HG02981 (cell line): ENCODE results near the gene HSPA12A.

Source experiments
- ATAC-seq: cut with Tn5 transposase; IDR thresholded peaks from one replicate; pipeline ENCODE4 v1.9.1; 2021; ENCODE audit warnings: mild to moderate bottlenecking, moderate library complexity; ENCODE audit not compliant: unreplicated experiment

HSPA12A gene

DNA sequence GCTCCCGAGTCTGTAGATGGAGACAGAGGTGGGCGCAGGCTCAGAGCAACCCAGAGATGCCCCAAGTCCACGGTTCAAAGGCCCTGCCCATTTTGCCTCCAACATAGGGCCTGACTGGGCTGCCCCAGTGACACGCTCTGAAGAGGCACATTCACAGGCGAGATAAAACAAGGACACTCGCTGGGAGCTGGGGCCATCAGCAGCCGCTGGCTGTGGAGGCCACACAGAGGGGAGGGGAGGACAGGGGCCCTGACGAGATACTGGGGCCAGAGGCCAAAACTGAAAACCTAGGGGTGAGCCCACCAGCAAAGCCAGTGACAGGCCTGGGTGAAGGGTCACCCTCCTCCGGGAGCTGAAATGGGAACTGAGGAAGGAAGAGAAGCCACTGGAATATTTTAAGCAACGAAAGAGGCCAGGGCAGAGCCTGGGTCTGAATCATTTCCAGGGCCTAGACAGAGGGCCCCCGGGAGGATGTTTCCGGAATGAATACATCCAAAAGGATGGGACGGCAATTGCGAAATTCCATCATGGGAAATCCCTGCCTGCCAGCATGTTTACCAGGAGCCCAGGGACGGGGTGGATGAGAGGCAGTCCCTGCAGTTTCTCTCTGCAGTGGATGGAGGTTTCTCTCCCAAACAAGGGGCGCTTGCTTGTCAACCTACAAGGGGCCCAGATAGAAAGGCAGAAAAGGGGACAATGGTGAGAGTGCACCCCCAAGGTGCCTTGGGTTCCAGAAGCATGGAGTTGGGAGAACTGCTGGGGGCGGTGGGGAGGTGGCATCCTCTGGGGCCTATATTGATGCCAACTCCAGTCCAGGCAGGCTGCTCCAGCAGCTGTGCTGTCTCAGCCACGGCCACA is 29.0 kb upstream of the HSPA12A start:
- no peak for ATAC-seq

DNA sequence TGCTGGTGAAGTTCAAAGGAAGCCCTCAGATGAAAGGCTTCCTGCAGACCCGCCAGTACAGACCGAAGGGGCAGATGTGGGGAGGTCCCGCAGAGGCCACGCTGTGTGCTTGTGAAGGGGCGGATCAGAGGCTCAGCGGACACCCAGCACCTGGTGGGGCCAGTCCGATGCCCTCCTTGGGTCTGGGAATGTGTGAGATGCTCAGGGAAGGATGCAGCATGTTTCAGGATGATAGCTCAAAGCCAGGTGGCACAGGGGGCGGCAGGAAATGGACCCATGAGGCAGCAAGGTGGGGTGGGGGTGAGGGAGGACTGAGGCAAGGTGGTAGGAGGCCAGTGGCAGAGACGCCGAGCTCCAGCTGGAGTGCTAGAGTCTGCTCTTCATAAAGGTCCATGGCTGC is 27.9 kb upstream of the HSPA12A start:
- no peak for ATAC-seq

DNA sequence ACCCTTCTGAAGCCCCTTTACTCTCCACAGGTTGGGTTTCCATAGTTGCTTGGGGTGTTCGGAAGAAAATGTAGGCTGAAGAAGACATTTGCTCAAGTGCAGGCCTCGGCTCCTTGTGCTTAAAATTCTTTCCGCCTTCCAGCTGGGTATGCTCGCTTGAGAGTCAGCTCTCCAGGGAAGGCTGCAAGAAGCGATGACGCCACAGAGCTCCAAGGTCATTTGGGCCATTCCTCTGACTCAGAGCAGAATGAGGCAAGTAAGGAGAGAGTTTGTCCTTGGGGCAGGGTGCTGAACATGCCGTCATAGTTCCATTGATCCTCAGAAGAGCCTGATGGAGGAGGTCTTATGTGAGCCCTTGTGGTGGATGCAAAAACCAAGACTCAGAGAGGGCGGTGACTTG is 27.4 kb upstream of the HSPA12A start:
- ATAC-seq, result no peak

DNA sequence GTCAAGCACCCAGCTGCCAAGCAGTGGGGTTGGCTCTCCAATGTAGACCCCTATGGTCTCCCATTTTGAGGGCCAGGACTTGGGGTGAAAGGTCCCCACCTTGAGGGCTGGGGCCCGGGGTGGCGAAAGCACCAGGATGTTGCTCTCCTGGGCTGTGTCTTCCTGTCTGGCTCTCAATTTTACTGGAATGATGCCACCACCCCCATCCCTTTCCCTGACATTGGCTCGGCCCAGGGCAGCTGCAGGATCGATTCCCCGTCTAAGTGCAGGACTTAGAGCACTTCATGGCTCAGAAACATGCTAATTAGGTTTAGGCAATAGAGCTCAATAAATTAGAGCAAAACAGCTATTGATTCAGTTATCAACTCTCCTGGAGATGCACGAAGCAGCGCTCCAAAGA is 27.0 kb upstream of the HSPA12A start:
- ATAC-seq, result no peak

DNA sequence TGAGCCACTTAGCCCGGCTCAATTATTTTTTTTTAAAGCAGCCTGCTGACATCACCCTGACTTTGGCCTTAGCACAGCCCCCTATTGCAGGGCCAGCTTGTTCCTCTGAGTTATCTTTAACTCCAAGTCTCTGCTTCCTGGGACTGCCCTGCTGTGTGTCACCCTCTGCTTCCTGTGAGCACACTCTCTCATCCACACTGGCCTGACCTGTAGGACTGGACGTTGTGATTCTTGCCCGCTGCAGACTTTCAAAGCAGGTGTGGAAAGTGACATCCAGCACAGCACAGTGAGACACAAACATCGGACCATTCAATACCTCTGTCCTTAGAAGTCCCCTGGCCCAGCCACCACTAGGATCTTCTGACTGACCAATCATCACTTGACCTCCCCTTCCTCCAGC is 26.4 kb upstream of the HSPA12A start:
- no peak for ATAC-seq

DNA sequence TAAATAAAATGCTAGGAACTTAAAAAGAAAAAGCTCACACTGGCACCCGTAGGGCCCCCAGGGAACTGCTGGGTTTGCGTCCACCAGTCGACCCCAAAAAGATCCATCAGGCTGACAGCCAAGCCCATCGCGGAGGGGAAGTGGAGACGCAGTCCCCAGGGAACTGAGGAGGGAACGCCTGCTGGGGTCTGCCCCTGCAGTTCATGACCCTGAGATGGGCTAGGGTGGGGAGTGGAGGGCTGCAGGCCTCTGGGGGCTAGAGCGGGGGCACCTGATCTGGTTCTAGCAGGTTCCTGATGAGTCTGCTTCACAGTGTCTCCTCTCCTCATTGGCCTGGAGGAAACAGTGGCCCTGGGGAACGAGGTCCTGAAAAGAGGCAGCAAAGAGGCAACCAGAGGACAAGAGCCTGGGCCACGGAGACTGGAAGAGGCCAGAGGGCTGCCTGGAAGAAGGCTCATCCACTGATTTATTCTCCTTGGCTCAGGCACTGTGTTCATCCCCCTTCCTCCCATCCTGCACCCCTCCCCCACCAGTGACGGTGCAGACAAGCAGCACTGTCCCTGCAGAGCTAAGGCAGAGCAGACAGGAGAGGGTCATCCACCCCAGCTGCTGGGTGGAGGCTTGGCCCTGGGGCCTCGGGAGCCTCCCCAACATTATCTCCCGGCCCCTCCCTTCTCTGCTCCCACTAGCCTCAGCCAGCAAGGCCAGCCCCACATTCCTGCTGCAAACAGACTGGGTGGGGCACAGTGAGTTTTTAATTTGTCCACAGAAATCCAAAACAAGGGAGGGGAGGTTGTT is 24.7 kb upstream of the HSPA12A start:
- no peak for ATAC-seq

DNA sequence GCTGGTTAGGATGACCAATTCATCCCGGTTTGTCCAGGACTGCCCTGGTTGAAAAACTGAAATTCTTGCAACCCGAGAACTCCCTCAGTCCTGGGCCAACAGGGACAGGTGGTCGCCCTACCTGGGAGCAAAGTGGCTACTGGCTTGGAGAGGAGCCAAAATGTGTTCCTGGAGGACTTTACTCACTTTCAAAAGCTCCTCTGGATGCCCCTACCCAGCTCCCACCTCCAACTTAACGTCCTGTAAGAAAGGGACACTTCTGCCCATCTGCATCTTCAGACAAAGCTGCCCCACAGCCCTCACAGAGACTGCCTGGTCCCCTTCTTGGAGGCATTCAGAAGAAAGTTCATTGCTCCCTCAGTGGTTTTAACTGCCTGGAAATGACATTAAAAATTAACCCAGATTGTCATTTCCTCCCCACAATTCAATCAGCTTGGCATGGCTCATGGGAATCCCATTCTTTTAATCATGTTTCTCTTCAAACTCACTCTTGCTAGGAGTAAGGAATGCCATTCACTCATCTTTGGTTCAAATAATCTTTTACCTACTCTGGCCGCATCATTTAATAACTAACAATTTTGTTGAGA is 24.0 kb upstream of the HSPA12A start:
- ATAC-seq, result no peak

DNA sequence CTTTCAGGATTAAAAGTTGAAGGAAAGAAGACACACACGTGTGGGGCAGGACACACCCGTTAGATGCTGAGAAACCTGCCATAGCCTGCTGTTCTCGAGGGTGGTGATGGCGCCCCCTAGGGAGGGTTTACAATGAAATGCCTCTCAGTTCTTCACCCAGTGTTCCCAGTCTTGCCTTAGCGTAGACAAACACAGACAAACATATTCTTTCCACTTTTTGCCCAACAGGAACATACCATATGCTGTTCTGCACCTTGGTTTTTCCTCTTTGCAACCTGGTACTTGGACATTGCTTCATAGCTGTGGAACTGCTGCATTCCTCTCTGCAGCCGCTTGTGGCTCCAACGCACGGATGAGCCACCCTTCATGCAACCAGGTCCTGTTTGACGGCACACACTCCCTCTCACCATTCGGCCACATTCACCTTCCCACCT is 23.3 kb upstream of the HSPA12A start:
- no peak for ATAC-seq

DNA sequence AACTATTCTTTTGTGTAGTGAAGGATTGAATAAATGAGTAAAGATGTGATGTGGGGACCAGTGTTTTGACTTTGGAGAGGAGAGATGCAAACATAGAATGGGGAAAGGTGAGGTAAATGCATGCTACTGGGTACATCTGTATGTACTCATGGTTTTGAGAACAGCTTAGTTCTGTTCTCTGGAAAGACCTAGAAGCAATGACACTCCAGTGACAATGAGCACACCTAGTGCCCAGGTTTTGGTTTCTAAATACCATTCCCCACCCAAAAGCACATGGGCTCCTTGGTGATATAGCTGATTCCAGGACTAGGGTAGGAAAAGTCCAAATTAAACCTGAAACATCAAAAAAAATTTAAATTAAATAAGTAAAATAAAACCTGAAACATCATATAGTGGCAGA is 22.6 kb upstream of the HSPA12A start:
- ATAC-seq, result no peak

DNA sequence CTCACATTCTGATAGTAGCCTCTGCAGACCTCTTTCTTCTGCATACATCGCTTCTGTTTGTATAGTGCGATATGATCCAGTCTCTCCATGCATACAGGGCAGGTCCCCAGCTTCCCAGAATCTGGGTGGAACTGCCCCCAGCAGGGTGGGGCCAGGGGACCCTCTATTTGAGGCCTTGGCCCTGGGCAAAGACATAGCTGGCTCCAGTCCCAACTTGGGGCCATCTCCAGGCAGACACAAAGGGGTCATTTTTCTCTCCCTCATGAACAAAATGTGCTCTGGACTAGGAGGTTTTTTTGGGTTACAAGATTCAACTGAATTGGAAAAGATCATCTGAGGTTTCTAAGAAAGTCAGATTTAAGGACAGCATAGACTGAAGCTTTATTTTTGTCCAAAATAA is 21.1 kb upstream of the HSPA12A start:
- no peak for ATAC-seq

DNA sequence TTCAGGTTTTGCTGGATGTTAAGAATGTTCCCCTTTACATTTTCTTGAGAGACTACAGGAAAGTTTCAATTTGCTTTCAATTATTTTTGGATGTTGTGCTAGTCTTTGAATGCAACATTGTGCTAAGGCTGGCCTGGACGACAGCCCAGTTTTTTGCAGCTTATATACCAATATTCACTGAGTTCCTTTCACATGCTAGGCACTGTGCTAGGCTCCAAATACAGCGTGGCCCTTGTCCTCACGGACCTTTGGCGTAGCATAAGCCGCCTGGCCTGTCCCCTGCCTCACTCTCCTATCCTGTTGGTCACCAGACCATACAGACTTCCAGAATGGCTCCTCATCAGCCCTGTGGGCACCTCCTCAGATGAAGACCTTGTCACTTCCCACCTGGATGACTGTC is 19.5 kb upstream of the HSPA12A start:
- ATAC-seq, result no peak

DNA sequence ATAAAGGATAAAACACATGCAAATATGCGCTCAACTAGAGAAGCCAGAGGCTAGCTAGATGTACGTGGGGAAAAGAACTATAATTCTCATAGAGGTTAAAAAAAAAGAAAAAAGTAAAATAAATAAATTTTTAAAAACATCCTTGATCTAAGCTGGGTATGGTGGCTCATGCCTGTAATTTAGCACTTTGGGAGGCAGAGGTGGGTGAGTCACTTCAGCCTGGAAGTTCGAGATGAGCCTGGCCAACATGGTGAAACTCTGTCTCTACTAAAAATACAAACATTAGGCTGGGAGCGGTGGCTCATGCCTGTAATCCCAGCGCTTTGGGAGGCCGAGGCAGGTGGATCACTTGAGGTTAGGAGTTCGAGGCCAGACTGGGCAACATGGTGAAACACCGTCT is 18.6 kb upstream of the HSPA12A start:
- ATAC-seq, result no peak

DNA sequence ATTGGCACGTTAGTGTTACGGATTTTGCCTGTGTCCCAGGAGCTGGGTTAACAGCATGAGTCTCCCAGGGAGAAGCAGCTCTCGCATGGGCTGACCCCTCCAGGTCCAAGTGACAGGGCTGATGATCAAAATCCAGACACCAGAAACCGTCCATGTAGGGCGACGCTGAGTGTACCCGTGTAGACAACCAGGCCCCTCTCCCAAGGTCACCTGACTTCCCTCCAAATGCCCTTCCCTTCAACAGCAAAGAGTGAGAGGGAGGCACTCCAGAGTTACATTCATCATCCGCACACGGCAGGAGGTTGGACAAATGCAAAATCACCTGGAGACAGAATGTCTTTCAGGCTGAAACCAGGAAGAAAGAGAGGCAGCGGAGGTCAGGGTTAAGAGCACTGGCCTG is 14.9 kb upstream of the HSPA12A start:
- no peak for ATAC-seq

DNA sequence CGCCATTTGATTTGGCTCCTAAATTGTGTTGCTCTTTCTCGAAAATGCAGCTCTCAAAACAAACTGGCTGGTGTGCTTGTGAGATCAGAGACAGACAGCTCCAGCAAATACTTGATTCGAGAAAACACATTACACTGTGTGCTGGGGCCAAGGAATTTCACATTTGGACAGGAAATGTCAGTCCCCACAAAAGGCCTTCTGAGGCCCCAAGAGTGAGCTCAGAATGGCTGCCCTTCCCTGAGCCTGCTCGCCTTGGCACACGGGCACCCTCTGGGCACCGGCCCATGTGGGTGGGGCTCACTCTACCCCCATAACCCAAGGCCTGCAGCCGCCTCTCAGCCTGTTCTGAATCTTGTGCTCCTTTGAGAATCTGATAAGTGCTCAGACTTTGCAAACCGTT is 13.9 kb upstream of the HSPA12A start:
- no peak for ATAC-seq

DNA sequence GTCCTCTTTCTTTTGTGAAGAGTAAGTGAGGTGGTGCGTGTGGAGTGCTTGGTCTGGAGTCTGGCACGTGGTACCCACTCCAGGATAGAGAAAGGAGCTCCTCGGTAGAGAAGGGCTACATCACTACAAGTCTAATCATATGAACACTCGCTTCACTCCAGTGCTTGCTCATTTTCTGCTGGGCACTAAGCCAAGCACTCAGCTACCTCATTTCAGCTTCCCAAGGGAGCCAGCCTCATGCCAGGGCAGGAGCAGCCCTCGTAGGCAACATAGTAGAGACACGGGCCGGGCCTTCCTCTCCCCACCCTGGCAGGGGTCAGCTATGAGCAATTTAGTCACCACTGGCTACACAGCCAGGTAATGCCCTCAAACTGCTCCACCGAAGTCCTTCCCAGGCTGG is 11.4 kb upstream of the HSPA12A start:
- no peak for ATAC-seq

DNA sequence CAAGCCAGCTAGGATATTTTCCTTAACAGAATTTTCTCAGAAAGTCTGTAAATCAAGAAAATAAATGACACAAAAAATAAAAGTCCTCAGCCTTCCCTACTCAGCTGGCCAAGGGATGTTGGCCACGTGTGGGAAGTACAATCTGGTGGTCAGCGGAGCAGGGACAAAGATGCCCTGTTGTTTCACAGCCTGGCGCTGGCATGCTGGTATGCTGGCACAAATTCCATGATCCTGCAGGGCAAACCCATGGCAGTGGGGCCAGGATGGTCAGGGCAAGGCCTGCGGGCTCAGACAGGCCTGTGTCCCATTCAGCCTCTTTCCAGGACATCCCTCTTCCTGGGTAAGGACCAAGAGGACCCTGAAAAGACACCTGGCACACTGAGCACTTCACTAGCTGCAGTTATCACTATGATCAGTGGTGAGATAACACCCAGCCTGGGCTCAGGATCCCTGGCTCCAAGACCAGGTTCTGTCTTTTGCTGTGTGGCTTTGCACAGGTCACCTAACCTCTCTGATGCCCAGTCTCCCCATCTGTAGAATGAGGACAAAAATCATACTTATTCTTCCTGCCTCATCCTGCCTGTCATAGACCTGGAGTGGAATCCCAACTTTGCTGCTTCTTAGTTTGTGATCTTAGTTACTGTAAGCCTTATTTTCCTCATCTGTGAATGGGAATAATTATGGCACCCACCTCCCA is 10.8 kb upstream of the HSPA12A start:
- ATAC-seq, result no peak

DNA sequence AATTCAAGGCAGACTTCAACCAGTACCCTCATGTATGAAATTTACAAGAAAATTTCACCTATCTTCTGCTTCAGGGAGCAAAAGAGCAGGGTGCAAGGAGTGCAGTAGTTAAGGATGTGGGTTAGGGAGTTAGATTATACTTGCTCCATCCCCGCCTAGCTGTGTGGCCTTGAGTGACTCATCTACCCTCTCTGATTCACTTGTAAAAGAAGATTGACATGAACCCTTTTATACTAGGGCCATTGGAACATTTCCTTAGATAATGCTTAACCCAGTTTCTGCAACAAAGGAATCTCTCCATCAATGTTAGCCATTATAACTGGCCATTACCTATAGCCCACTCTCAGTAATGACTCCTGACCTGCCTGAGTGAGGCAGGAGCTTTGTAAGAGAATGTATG is 10.2 kb upstream of the HSPA12A start:
- ATAC-seq, result no peak

DNA sequence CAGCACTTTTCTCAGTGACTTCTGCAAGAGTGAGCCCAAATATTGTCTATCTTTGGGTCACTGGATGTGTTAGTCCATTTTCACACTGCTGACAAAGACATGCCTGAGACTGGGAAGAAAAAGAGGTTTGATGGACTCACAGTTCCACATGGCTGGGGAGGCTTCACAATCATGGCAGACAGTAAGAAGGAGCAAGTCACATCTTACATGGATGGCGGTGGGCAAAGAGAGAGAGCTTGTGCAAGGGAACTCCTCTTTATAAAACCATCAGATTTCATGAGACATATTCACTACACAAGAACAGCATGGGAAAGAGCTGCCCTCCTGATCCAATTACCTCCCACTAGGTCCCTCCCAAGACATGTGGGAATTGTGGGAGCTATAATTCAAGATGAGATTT is 6.1 kb upstream of the HSPA12A start:
- no peak for ATAC-seq

DNA sequence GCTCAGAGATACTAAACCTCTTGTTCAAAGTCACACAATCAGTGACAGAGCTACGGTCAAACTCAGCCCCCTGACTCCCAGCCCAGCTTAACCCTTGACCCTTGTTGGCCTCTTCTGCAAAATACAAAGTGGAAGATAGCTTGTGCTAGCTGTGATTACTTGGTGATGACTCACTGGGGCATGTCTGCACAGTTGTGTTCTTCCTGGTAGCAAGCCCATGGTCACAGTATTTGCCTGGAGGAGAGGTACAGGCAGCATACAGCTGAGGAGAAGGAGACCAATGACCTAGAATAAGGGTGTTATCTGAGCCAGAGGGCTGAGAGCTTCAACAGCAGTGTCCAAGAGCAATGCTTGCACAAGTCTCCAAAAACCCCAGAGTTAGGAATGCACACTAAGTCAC is 5.7 kb upstream of the HSPA12A start:
- no peak for ATAC-seq

DNA sequence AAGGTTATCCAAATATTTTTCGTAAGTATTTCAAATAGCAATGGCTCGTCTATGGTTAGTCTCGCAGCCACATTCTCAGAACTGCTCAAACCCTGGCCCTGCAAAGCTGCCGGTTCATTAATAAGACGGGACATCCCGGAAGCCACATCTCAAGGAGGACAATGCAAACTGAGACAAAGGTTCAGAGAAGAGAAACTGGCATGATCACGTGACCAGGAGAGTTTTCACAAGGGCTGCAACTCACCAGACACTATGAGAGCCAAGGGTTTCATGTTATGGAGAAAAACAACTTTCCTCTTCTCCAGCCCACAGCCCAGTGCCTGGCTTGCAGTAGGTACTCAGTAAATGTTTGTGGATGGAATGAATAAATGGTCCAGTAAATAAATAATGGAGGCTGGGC is 5.0 kb upstream of the HSPA12A start:
- no peak for ATAC-seq

DNA sequence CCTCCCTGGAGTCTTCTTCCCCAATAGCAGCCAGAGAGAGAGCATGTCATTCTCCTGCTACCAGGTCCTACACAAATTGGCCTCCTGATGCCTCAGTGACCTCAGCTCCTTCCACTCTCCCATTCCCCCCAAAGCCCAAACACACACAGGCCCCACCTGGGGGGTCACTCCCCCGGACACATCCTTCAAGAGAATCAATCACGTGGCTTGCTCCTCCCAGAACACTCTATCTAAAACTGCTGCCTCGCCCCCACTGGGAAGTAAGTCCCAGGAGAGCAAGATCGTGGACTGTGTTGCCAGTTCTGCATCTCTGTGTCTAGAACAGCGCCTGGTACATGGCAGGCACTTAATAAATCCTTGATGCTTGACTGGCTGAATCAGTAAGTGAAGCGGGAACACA is 2.5 kb upstream of the HSPA12A start:
- ATAC-seq, result no peak
